HG03025 (cell line): ENCODE measurements around the gene SPATA2.
"Not testable (repeated sequence)": the region's sequence is repeated elsewhere in the genome, so short reads cannot be mapped to it uniquely, and the experiment has no call there.

Experiments
- ATAC-seq: cut with Tn5 transposase; IDR thresholded peaks from one replicate; pipeline ENCODE4 v1.9.1; 2021; ENCODE audit warnings: mild to moderate bottlenecking, moderate library complexity; ENCODE audit not compliant: unreplicated experiment, low FRiP score

SPATA2 gene

DNA sequence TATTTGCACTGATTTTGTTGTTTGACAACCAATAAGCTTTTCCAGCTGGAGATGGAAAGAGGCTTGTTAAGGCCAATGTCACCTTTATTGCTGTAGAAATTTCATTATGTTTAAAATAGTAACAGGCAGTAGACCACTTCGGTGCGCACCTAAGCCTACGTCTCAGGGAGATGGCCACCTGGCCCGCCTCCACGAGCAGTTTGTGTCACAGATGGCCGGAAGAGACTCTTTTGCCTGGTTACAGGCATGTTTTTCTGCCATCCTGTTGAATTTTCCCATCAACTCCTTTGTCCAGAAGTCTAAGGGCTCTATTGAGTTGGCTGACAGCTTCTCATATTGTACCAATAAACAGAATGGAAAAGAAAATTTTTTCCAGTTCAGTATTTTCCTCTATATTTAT, 51.7 kb downstream of the SPATA2 start:
- ATAC-seq, result no peak

DNA sequence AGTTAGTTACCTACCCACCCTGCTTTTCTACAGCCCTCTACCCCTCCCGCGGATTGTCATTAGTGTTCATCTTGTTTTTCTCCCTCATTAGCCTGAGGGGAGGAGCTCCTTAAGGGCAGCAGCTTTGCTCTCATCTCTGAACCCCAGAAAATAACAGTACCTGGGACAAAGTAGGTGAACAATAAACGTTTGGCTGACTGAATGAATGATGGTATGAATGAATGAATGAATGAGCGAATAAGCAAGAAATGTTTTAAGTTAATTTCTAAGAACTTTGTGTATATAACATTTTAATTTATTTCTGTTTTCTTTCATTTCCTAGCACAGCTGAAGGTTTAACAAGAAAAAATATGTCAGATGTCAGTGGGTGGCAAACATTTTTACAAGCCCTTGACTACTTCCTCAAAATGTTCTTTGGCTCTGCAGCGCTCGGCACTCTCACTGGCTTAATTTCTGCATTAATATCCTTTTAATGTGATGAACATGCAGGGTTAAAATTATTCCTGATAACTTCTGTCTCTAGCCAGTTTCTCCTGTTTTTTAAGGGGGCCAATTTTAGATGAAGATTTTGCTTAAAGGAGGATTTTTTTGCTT, 52.6 kb downstream of the SPATA2 start:
- ATAC-seq, result no peak

DNA sequence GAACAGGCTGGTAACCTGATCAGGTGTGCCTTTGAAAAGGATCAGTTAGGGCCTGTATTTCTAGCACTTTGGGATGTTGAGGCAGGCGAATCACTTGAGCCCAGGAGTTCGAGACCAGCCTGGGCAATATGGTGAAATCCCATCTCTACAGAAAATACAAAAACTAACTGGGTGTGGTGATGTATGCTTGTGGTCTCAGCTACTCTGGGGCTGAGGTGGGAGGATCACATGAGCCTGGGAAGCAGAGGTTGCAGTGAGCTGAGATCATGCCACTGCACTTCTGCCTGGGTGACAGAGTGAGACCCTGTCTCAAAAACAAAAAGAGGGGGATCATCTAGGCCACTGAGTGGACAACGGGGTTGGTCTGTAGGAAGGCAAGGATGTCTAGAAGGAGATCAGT, 54.1 kb downstream of the SPATA2 start:
- not testable (repeated sequence) for ATAC-seq

DNA sequence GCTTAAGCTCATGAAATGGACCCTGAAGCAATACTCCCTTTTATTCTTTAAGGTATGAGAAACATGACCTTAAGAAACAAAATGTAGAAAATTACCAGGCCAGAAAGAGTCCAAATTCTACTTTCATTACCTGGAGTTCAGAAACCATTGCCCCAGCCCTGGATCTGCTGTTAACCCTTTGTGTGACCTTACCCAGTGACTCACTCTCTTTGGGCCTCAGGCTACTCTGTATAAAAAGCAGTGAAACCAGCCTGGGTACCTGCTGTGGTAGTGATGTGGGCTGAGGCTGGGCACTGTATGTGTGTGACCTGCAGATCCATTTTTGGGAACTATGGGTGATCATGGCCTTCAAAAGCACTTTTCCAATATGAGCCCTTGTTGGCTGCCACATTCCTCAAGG, 55.5 kb downstream of the SPATA2 start:
- ATAC-seq, result no peak

DNA sequence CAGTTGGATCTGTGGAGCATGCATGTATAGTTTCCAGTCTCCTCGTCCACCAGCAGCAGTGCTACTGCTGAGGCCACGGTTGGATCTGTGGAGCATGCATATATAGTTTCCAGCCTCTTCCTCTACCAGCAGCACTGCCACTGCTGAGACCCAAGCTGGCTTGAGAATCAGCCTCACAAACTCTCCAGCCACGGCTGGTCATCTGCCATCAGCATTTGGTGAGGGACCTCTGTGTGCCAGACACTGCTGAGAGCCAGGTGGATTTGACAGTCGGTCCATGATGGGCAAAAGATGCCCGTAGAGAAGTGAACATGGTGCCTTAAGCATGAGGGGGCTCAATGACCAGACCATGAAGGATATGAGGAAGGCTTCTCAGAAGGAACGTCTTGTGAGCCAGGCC, 56.3 kb downstream of the SPATA2 start:
- ATAC-seq, result no peak

DNA sequence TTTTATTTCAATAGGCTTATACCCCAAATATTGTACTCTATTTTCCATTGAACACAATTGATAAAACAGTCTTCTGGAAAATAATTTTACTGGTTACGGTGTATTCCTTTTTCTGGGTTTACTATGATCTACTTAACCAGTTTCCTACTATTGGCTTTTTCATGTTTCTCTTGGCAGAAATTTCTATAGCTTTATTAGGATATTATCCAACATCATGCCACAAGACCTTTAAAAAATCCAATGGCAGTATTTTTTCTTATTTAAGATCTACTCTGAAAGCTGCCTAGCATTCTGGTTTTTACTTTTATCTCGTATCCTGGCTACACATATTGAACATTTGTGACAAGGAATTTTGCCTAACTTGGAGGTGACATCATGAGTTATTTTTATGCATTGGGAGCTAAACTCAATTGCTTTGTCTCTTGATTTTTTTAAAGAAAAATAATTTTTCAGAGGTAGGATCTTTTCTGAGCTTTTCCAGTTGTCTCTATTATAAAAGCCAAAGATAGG, 57.2 kb downstream of the SPATA2 start:
- no peak for ATAC-seq

DNA sequence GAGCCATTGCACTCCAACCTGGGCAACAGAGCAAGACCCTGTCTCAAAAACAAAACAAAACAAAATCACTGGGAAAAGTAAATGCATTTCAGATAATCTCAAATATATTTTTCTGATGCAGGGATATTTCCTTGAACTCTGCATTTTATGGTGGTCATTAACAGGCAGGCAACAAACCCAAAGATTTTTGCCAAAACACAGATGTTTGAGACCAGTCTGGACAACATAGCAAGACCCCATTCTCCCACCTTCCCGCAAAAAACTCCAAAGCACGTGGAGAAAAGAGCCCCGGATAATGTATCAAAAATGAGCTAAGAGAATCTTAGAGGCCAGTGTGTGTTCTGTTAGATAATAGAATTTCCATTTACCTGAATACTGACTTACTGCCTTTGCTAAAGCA, 58.4 kb downstream of the SPATA2 start:
- no peak for ATAC-seq

DNA sequence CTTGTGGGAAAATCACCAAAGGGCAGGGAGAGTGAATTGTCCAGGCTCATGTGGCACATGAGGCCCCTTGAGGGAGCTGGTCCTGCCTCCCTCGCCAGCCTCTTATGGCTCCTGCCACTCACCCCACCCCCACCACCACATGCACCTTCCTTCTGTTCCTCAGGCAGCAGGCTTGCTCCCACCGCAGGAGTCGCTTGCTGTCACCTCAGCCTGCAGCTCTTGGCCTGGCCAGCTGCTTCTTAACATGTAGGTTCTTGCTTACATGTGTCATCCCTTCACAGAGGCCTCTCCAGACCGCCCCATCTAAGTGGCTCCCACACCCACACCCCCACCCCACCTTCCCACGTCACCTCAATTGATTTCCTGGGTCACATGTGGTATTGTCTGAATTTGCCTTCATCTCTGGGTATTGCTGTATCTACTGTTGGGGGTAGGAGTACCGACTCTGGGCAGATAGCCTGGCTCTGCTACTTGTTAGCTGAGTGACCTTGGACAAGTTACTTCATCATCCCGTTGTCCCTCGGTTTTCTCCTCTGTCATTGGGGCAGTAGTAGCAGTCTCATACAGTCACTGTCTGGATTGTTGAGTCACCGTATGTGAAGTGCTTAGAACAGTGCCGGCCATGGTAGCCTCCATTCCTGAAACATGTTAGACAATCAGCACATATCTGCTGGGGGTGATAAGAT, 61.0 kb downstream of the SPATA2 start:
- ATAC-seq, result no peak

DNA sequence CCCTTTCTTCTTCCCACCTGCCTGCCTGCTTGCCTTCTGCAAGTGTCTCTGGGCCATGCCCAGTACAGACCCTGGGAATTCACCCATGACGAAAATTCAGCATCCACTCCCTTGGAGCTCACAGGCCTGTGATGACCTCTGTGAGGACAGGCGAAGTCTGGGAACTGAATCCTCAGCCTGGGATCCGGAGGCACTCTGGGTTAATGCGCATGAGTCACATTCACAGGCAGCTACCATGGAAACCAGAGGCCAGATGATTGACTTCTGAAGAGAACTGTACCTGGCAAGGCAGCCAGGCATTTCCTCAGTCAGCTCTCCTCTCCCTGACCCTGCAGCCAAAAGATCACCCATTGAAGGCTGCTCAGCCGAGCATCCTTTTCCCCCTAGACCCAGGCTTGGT, 61.7 kb downstream of the SPATA2 start:
- no peak for ATAC-seq
